Stomach (tissue), 4 donors: ENCODE measurements around the gene SMYD4.

Source experiments
- CTCF ChIP-seq, 7 experiments: fragments of 450-650 bp in 4 of 7; fragments of 200-600 bp in 3 of 7; sonication (generic) in 3 of 7; IDR thresholded peaks; one replicate each; pipeline ENCODE4 v1.5.1; 2016 to 2019; ENCODE audit warnings: antibody characterized with exemption in 7 of 7, control low read depth in 2 of 7, mild to moderate bottlenecking in 1 of 7
- EP300 ChIP-seq: sonication (generic); formaldehyde crosslinking; IDR thresholded peaks from one replicate; pipeline ENCODE4 v1.6.1; 2017; ENCODE audit warnings: antibody characterized with exemption

- TF ChIP-seq CTCF (IDR thresholded peaks at IDR 0.05), result no peak
- no peak for TF ChIP-seq EP300
Observed at GRCh38 chr17:1800712-1801111, 29.0 kb downstream of the SMYD4 start.
